ENCODE measurements around the gene SCTR. TPM values are rescaled to one million over a fixed set of nuclear protein-coding genes. Genes with fewer than 3 reads are reported as not detected.

The SCTR gene
- total RNA-seq, 2 donors from 2014 or later = not detected

- Histone ChIP-seq H3K36me3 (no peaks in the 10 kb centered on the region), H3K9me3 (no peaks in the 10 kb centered on the region), H3K4me1 (ENCODE audit: control insufficient read depth in 1 of 2, low read depth in 2 of 2) (peaks cover 0 to 7% of the 10 kb centered on the region in 2 donors), H3K27me3 (replicated peaks; ENCODE audit: insufficient read depth) (no peaks in the 10 kb centered on the region), H3K4me3 (no peak overlapping the region), H3K27ac (no peak overlapping the region)
- TF ChIP-seq, protein P1, sequence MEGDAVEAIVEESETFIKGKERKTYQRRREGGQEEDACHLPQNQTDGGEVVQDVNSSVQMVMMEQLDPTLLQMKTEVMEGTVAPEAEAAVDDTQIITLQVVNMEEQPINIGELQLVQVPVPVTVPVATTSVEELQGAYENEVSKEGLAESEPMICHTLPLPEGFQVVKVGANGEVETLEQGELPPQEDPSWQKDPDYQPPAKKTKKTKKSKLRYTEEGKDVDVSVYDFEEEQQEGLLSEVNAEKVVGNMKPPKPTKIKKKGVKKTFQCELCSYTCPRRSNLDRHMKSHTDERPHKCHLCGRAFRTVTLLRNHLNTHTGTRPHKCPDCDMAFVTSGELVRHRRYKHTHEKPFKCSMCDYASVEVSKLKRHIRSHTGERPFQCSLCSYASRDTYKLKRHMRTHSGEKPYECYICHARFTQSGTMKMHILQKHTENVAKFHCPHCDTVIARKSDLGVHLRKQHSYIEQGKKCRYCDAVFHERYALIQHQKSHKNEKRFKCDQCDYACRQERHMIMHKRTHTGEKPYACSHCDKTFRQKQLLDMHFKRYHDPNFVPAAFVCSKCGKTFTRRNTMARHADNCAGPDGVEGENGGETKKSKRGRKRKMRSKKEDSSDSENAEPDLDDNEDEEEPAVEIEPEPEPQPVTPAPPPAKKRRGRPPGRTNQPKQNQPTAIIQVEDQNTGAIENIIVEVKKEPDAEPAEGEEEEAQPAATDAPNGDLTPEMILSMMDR (IDR thresholded peaks at IDR 0.05) = no peak
- DNase-seq (ENCODE audit: low spot score) (no peak), ATAC-seq (ENCODE audit: insufficient number of reproducible peaks, low FRiP score, low read depth) (no peak)
Measured at GRCh38 chr2:119519057-119519408, 5.2 kb downstream of the SCTR start.

DNA sequence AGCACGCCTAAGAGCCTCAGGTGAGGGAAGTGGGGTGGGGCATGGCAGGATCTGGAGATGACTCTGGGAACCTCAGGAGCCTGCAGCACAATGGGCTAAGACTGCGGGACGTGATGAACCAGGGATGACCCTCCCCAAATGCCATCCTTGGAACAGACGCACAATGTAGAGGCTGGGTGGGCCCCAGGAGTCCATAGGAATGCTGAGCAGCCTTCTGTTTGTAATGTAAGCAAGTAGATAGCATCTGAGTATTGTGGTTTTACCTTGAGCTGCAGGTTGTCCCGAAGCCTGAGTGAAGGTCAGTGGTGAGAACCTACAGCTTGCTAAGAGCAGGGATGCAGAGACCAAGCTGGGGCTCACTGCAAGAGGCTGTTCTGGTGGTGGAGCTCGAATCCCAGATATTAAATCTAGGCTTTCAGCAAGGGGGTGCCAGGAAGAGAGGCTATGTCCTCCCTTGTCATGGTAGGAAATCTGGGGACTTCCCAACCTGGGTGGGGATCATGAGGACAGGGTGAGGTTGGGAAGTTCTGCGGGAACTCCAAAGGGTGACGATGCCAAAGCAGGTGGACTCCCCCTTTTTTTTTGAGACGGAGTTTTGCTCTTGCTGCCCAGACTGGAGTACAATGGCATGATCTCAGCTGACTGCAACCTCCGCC, 5.8 kb downstream of the SCTR start:
- DNase-seq (ENCODE audit: low spot score) (no peak), ATAC-seq (ENCODE audit: insufficient number of reproducible peaks, low FRiP score, low read depth) (no peak)
- H3K4me1 ChIP-seq (ENCODE audit: control insufficient read depth in 1 of 2, low read depth in 2 of 2) = peaks cover 0 to 2% of the 10 kb centered on the region in 2 donors
- no peak overlapping the region for H3K27ac ChIP-seq
- TF ChIP-seq, protein P1 (IDR thresholded peaks at IDR 0.05) = no peak
- H3K9me3 ChIP-seq = no peaks in the 10 kb centered on the region
- no peak overlapping the region for H3K4me3 ChIP-seq
- H3K27me3 ChIP-seq (replicated peaks; ENCODE audit: insufficient read depth) = no peaks in the 10 kb centered on the region
- H3K36me3 ChIP-seq = no peaks in the 10 kb centered on the region

DNA sequence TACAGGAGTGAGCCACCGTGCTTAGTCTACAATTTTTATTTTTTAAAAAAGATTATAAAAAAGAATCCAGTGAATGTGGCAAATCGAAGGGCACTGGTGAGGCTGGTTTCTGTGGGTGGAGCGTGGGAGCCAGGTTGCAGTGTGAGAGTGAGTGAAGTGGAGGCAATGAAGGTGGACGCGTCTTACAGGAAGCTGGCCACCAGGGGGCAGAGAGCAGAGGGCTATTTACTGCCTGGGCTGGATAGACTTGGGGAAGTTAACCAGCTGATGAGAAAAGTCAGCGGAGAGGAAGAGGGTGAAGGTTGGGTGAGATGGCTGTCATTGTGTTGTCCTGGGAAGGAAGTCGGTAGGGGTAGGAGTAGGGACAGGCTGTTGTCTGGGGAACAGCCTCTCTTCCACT, 6.8 kb downstream of the SCTR start:
- Histone ChIP-seq H3K4me3 (no peak overlapping the region), H3K27me3 (replicated peaks; ENCODE audit: insufficient read depth) (no peaks in the 10 kb centered on the region), H3K4me1 (ENCODE audit: control insufficient read depth in 1 of 2, low read depth in 2 of 2) (no peaks in the 10 kb centered on the region), H3K36me3 (no peaks in the 10 kb centered on the region), H3K9me3 (no peaks in the 10 kb centered on the region), H3K27ac (no peak overlapping the region)
- DNase-seq (ENCODE audit: low spot score) (no peak), ATAC-seq (ENCODE audit: insufficient number of reproducible peaks, low FRiP score, low read depth) (no peak)
- TF ChIP-seq, protein P1 (IDR thresholded peaks at IDR 0.05) = peak; percentile 56

GRCh38 chr2:119516121-119516520, 8.2 kb downstream of the SCTR start:
- Histone ChIP-seq H3K4me1 (ENCODE audit: control insufficient read depth in 1 of 2, low read depth in 2 of 2) (no peaks in the 10 kb centered on the region), H3K9me3 (no peaks in the 10 kb centered on the region), H3K27me3 (replicated peaks; ENCODE audit: insufficient read depth) (no peaks in the 10 kb centered on the region), H3K4me3 (no peak overlapping the region), H3K36me3 (no peaks in the 10 kb centered on the region), H3K27ac (no peak overlapping the region)
- TF ChIP-seq, protein P1 (IDR thresholded peaks at IDR 0.05) = no peak
- DNase-seq (ENCODE audit: low spot score) (no peak), ATAC-seq (ENCODE audit: insufficient number of reproducible peaks, low FRiP score, low read depth) (no peak)

- Histone ChIP-seq H3K27me3 (replicated peaks; ENCODE audit: insufficient read depth) (no peaks in the 10 kb centered on the region), H3K4me3 (no peak overlapping the region), H3K36me3 (no peaks in the 10 kb centered on the region), H3K4me1 (ENCODE audit: control insufficient read depth in 1 of 2, low read depth in 2 of 2) (no peaks in the 10 kb centered on the region), H3K27ac (no peak overlapping the region), H3K9me3 (no peaks in the 10 kb centered on the region)
- TF ChIP-seq, protein P1 (IDR thresholded peaks at IDR 0.05) = no peak
- DNase-seq (ENCODE audit: low spot score) (no peak), ATAC-seq (ENCODE audit: insufficient number of reproducible peaks, low FRiP score, low read depth) (no peak)
Measured at GRCh38 chr2:119513832-119514231, 10.5 kb downstream of the SCTR start.

All from thoracic aorta (tissue), 2 donors.